GM12878 (cell line): ENCODE results near the gene SPATA32.

Source experiments
- CEBPB ChIP-seq, 2 experiments: fragments of 150-350 bp in 1 of 2; IDR thresholded peaks; 2 replicates each; pipeline ENCODE4 v1.6.1; 2012 to 2014; ENCODE audit warnings: low read depth in 2 of 2, low read length in 2 of 2, borderline replicate concordance in 1 of 2, inconsistent platforms in 1 of 2
- FOXK2 ChIP-seq: fragments of 450-650 bp; IDR thresholded peaks from 2 replicates; pipeline ENCODE4 v1.6.1; 2017; ENCODE audit warnings: mild to moderate bottlenecking, moderate library complexity
- MXI1 ChIP-seq: fragments of 150-350 bp; IDR thresholded peaks from 2 replicates; pipeline ENCODE4 v1.6.1; 2011; ENCODE audit warnings: low read depth, mild to moderate bottlenecking, inconsistent platforms, low read length, improper control_type of control experiment
- NFXL1 ChIP-seq: fragments of 450-650 bp; IDR thresholded peaks from 2 replicates; pipeline ENCODE4 v1.6.1; 2017; ENCODE audit warnings: antibody characterized with exemption, mild to moderate bottlenecking, borderline replicate concordance
- PML ChIP-seq: IDR thresholded peaks from 2 replicates; pipeline ENCODE4 v1.6.1; 2012; ENCODE audit warnings: low read length, inconsistent platforms
- POLR2A ChIP-seq: IDR thresholded peaks from 2 replicates; pipeline ENCODE4 v1.6.1; 2011; ENCODE audit warnings: low read depth, mild to moderate bottlenecking, low read length
- SMC3 ChIP-seq: IDR thresholded peaks from 2 replicates; pipeline ENCODE4 v1.6.1; 2011; ENCODE audit warnings: low read length, improper control_type of control experiment, borderline replicate concordance
- SP1 ChIP-seq: IDR thresholded peaks from one replicate; pipeline ENCODE4 v1.6.1; 2011; ENCODE audit warnings: low read depth, low read length
- SREBF1 ChIP-seq: IDR thresholded peaks from 2 replicates; pipeline ENCODE4 v1.6.1; 2012; ENCODE audit warnings: mild to moderate bottlenecking, low read length
- YY1 ChIP-seq: IDR thresholded peaks from 2 replicates; pipeline ENCODE4 v1.6.1; 2011; ENCODE audit warnings: low read depth, mild to moderate bottlenecking, low read length
- ZNF24 ChIP-seq: fragments of 450-650 bp; IDR thresholded peaks from 2 replicates; pipeline ENCODE4 v1.6.1; 2017; ENCODE audit warnings: antibody characterized with exemption, mild to moderate bottlenecking
- TF ChIP-seq, protein P1 (sequence below), 3 experiments: IDR thresholded peaks in 2 of 3; conservative IDR thresholded peaks in 1 of 3; 2 replicates each; pipeline ENCODE4 v1.5.1; 2011; ENCODE audit warnings: low read depth in 3 of 3, low read length in 3 of 3, mild to moderate bottlenecking in 3 of 3, control low read depth in 2 of 3, moderate library complexity in 2 of 3, inconsistent platforms in 1 of 3, mixed read lengths in 1 of 3; ENCODE audit not compliant: control insufficient read depth in 2 of 3, insufficient read depth in 1 of 3; ENCODE audit errors: extremely low read depth in 1 of 3

DNA sequence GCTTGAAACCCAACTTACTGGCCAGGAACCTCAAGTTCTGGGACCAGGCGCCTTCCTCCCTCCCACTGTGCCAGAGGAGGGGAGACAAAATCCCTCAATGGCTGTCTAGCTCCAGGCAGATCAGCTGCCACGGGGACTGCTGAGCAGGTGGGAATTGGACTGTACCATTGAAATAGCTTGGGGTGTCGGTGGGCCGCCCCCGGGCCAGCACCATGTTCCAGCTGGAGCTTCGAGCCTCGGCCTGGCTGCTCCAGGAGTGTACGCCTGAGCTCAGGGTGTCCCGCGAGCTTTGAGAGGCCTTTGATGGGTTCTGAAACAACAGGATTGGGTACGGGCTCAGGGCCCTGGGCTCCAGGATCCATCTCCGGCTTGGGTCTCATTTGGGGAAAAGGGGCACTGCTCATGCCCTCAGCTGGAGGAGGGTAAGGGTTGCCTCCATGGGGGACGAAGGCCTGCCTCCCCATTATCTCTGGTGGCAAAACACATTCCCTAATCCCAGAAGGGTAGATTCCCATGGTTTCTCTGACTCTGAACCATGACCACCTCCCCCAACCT, 4.6 kb upstream of the SPATA32 start:
- no peak for TF ChIP-seq SMC3
- no peak for TF ChIP-seq SREBF1
- no peak for TF ChIP-seq FOXK2
- no peak for TF ChIP-seq YY1
- TF ChIP-seq, protein P1, sequence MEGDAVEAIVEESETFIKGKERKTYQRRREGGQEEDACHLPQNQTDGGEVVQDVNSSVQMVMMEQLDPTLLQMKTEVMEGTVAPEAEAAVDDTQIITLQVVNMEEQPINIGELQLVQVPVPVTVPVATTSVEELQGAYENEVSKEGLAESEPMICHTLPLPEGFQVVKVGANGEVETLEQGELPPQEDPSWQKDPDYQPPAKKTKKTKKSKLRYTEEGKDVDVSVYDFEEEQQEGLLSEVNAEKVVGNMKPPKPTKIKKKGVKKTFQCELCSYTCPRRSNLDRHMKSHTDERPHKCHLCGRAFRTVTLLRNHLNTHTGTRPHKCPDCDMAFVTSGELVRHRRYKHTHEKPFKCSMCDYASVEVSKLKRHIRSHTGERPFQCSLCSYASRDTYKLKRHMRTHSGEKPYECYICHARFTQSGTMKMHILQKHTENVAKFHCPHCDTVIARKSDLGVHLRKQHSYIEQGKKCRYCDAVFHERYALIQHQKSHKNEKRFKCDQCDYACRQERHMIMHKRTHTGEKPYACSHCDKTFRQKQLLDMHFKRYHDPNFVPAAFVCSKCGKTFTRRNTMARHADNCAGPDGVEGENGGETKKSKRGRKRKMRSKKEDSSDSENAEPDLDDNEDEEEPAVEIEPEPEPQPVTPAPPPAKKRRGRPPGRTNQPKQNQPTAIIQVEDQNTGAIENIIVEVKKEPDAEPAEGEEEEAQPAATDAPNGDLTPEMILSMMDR (IDR thresholded peaks at IDR 0.05 in 2 of 3, conservative IDR thresholded peaks at IDR 0.05 in 1 of 3; ENCODE audit: control insufficient read depth in 2 of 3, extremely low read depth in 1 of 3, insufficient read depth in 1 of 3, low read depth in 3 of 3, low read length in 3 of 3) = no peak
- TF ChIP-seq SP1 = no peak
- TF ChIP-seq ZNF24 = no peak
- TF ChIP-seq MXI1 = no peak
- TF ChIP-seq POLR2A = no peak
- no peak for TF ChIP-seq CEBPB (IDR thresholded peaks at IDR 0.05; ENCODE audit: borderline replicate concordance in 1 of 2, low read depth in 2 of 2, low read length in 2 of 2)
- no peak for TF ChIP-seq NFXL1
- 0 out of 2 replicates have a peak, but pooled peaks have one; percentile 1 for TF ChIP-seq PML
